ENCODE data around the gene CDH4.

DNA sequence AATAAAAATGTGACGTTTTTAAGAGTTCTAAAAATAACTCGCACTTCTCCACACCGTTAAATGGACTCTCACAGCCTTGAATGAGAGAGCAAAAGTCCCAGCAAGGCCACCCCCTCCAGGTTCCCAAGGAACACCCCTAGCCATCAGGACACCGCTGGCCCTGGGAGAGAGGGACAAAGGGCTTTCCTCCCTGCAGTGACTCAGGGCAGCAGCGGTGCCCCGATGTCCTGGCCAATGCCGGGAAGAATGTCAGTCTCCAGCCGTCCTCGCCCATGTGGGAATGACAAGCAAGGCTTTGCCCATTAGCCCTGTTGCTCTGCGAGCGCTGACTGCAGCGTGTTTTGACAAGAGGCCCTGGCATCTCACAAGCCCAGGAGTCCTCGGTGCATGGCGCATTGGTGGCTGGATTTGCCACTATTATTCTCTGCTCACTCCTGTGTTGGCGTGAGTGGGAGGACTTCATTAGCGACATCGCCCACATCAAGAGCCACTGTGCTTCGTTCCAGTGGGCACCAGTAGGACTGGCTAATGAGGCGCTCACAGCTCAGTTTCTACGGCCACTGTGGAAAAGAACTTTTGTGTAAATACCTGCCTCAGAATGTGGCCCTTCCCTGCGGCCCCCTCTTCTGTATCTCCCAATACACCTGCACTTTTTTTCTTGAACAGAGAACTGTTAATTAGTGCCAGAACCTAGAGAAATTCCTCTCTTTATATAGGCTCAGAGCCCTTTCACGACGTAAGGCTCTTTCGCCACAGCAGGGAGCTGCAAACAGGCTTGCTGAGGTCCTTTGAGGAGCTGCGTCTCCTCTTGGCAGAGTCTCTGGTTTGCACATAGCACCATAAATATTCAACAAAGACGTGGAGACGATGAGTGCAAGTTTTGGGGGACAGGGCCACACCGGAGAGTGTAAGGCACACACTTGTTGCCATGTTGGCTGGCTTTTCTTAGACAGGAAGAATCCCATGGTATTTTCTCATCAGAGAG, 477.0 kb downstream of the CDH4 start:
- TF ChIP-seq POLR2A (IDR thresholded peaks at IDR 0.05; ENCODE audit: low read depth, low read length) (no peak), MAZ (IDR thresholded peaks at IDR 0.05; ENCODE audit: borderline replicate concordance, low read depth, low read length) (no peak), RFX5 (IDR thresholded peaks at IDR 0.05; ENCODE audit: low read depth, low read length) (no peak), BHLHE40 (IDR thresholded peaks at IDR 0.05; ENCODE audit: low read depth, low read length) (no peak), FOS (IDR thresholded peaks at IDR 0.05; ENCODE audit: low read depth, low read length) (no peak)
- TF ChIP-seq, protein P1, sequence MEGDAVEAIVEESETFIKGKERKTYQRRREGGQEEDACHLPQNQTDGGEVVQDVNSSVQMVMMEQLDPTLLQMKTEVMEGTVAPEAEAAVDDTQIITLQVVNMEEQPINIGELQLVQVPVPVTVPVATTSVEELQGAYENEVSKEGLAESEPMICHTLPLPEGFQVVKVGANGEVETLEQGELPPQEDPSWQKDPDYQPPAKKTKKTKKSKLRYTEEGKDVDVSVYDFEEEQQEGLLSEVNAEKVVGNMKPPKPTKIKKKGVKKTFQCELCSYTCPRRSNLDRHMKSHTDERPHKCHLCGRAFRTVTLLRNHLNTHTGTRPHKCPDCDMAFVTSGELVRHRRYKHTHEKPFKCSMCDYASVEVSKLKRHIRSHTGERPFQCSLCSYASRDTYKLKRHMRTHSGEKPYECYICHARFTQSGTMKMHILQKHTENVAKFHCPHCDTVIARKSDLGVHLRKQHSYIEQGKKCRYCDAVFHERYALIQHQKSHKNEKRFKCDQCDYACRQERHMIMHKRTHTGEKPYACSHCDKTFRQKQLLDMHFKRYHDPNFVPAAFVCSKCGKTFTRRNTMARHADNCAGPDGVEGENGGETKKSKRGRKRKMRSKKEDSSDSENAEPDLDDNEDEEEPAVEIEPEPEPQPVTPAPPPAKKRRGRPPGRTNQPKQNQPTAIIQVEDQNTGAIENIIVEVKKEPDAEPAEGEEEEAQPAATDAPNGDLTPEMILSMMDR (conservative IDR thresholded peaks at IDR 0.05; ENCODE audit: low read depth, low read length): no peak

All from IMR-90 (cell line).